HepG2 (cell line): ENCODE data around the gene TMEM129. TPM values are rescaled to one million over a fixed set of nuclear protein-coding genes. Genes with fewer than 3 reads are reported as not detected.
A peak's percentile ranks its signal among the peaks of the same experiment; 100 is the strongest.

Source experiments
- ATAC-seq: fragments of 200-7000 bp; cut with Tn5 transposase; 3 replicates; pipeline ENCODE4 v1.9.1; 2020; ENCODE audit warnings: mild to moderate bottlenecking, moderate library complexity
- BruUV-seq: library from RNA; stranded (reverse); fragments of 400-500 nt; replicated peaks from 2 replicates; lab custom pipeline; 2021; lab: Mats Ljungman, UMichigan
- CTCF ChIA-PET: fragments of 300-600 bp; formaldehyde crosslinking; extraction: SDS; loops from one replicate; lab custom pipeline; 2021; ENCODE audit warnings: low total read pairs, inconsistent platforms, low intra/inter-chr PET ratio; lab: Yijun Ruan, JAX
- POLR2A ChIA-PET: fragments of 350-600 bp; sonication (Branson Sonifier 250); formaldehyde crosslinking; loops from one replicate; lab custom pipeline; 2020; ENCODE audit warnings: antibody characterized with exemption, inconsistent platforms; lab: Yijun Ruan, JAX
- DNase-seq: peaks from one replicate; pipeline ENCODE4 v3.0.0-alpha.2; 2015; ENCODE audit warnings: low spot score
- FAIRE-seq: peaks from 3 replicates; lab custom pipeline; 2011; peaks lifted over from hg19 to GRCh38; lab: Jason Lieb, UNC
- H2AFZ ChIP-seq: one replicate; pipeline ENCODE4 v1.6.1; 2011; ENCODE audit warnings: low read length, inconsistent platforms
- H3K27ac ChIP-seq: fragments of 300-600 bp; 3 replicates; pipeline ENCODE4 v1.8.0; 2011; ENCODE audit warnings: mixed run types, mild to moderate bottlenecking, mixed read lengths, low read length, inconsistent platforms; ENCODE audit not compliant: insufficient read depth; ENCODE audit errors: extremely low read length
- H3K27me3 ChIP-seq, 2 experiments: fragments of 200-600 bp in 1 of 2; 2 replicates in 1 of 2; 3 replicates in 1 of 2; pipeline versions ENCODE4 v1.6.0 to v1.8.0; 2011; ENCODE audit warnings: low read length in 2 of 2, mild to moderate bottlenecking in 2 of 2, moderate library complexity in 2 of 2, inconsistent platforms in 1 of 2; ENCODE audit not compliant: insufficient read depth in 2 of 2, control insufficient read depth in 1 of 2
- H3K36me3 ChIP-seq, 2 experiments: fragments of 200-600 bp in 1 of 2; replicated peaks in 1 of 2; 2 replicates in 1 of 2; 3 replicates in 1 of 2; pipeline versions ENCODE4 v1.5.1 to v1.8.0; 2011; ENCODE audit warnings: low read length in 2 of 2, inconsistent platforms in 1 of 2; ENCODE audit not compliant: insufficient read depth in 2 of 2, control insufficient read depth in 1 of 2
- H3K4me1 ChIP-seq: 2 replicates; pipeline ENCODE4 v1.5.1; 2012; ENCODE audit warnings: low read length, inconsistent platforms; ENCODE audit not compliant: insufficient read depth
- H3K4me2 ChIP-seq: 2 replicates; pipeline ENCODE4 v1.6.0; 2011; ENCODE audit warnings: low read depth, low read length, inconsistent platforms
- H3K4me3 ChIP-seq, 3 experiments: fragments of 200-600 bp in 1 of 3; sonication (generic), shearing (Covaris generic) in 1 of 3; replicated peaks in 1 of 3; 2 replicates each; pipeline ENCODE4 v1.5.1; 2011 to 2016; ENCODE audit warnings: low read length in 3 of 3, inconsistent platforms in 2 of 3, low read depth in 2 of 3, mild to moderate bottlenecking in 2 of 3, control low read depth in 1 of 3, mixed read lengths in 1 of 3; ENCODE audit not compliant: insufficient read depth in 1 of 3
- H3K79me2 ChIP-seq: one replicate; pipeline ENCODE4 v1.6.1; 2011; ENCODE audit warnings: low read length, inconsistent platforms; ENCODE audit not compliant: insufficient read depth
- H3K9ac ChIP-seq: 2 replicates; pipeline ENCODE4 v1.6.0; 2011; ENCODE audit warnings: mild to moderate bottlenecking, low read depth, low read length, inconsistent platforms; ENCODE audit not compliant: insufficient read depth
- H3K9me3 ChIP-seq: 2 replicates; pipeline ENCODE4 v1.5.1; 2012; ENCODE audit warnings: mild to moderate bottlenecking, low read length
- H4K20me1 ChIP-seq: 2 replicates; pipeline ENCODE4 v1.6.0; 2011; ENCODE audit warnings: inconsistent platforms, mild to moderate bottlenecking, low read length, moderate library complexity; ENCODE audit not compliant: insufficient read depth
- AHDC1 ChIP-seq: sonication (generic); formaldehyde crosslinking; IDR thresholded peaks from 2 replicates; pipeline ENCODE4 v1.5.1; 2020; ENCODE audit warnings: mild to moderate bottlenecking, missing genetic modification reagents, borderline replicate concordance
- ELF3 ChIP-seq: IDR thresholded peaks from 2 replicates; pipeline ENCODE4 v1.6.1; 2016; ENCODE audit warnings: missing genetic modification reagents, missing compliant biosample characterization
- ETV5 ChIP-seq: IDR thresholded peaks from 2 replicates; pipeline ENCODE4 v1.6.1; 2018; ENCODE audit warnings: missing biosample characterization, missing genetic modification reagents, inconsistent platforms, borderline replicate concordance
- EZH2 ChIP-seq: conservative IDR thresholded peaks from 2 replicates; pipeline ENCODE4 v1.6.1; 2012; ENCODE audit warnings: mild to moderate bottlenecking, low read depth, low read length, moderate library complexity
- GATAD2A ChIP-seq: IDR thresholded peaks from 2 replicates; pipeline ENCODE4 v1.6.1; 2016
- PHB2 ChIP-seq: fragments of 450-650 bp; IDR thresholded peaks from 2 replicates; pipeline ENCODE4 v1.6.1; 2018; ENCODE audit not compliant: partially characterized antibody
- SALL2 ChIP-seq: sonication (generic); formaldehyde crosslinking; IDR thresholded peaks from 2 replicates; pipeline ENCODE4 v1.8.1; 2023; ENCODE audit warnings: mild to moderate bottlenecking, missing genetic modification reagents, inconsistent platforms
- SMYD3 ChIP-seq: sonication (generic); formaldehyde crosslinking; IDR thresholded peaks from 2 replicates; pipeline ENCODE4 v1.8.1; 2023; ENCODE audit warnings: mild to moderate bottlenecking, missing genetic modification reagents
- WIZ ChIP-seq: sonication (generic); formaldehyde crosslinking; IDR thresholded peaks from 2 replicates; pipeline ENCODE4 v1.5.1; 2020; ENCODE audit warnings: mild to moderate bottlenecking, missing genetic modification reagents
- ZNF225 ChIP-seq: sonication (generic); formaldehyde crosslinking; IDR thresholded peaks from 2 replicates; pipeline ENCODE4 v1.4.0; 2020; ENCODE audit warnings: mild to moderate bottlenecking, missing genetic modification reagents
- ZNF850 ChIP-seq: sonication (generic); formaldehyde crosslinking; conservative IDR thresholded peaks from 2 replicates; pipeline ENCODE4 v1.9.0; 2021; ENCODE audit warnings: mild to moderate bottlenecking, missing genetic modification reagents
- WGBS: methylation state at CpG from one replicate; pipeline ENCODE4 v1.1.6; 2017; ENCODE audit warnings: low lambda C conversion rate; 5-methylcytosine and 5-hydroxymethylcytosine counted together
- in situ Hi-C: cut with HindIII; loops from 2 replicates; pipeline ENCODE4 v1.10.0; 2017; ENCODE audit warnings: low pct_unique_long_range_greater_than_20kb; ENCODE audit not compliant: extremely low pct_ligation_motif_present
- intact Hi-C: fragments of 100-400 bp; cut with micrococcal nuclease; formaldehyde crosslinking; loops from one replicate; pipeline ENCODE4 v1.10.0; 2022; ENCODE audit not compliant: unreplicated experiment
- polyA plus RNA-seq, 8 experiments: library from polyadenylated mRNA; depleted of rRNA in 3 of 8; stranded (reverse) in 7 of 8; unstranded in 1 of 8; fragments of >200 nt; fragmentation: Illumina TruSeq in 4 of 8; extraction: Trizol in 4 of 8; gene quantifications; 2 replicates each; pipeline versions ENCODE4 v1.2.1 to v1.2.3, GENCODE V29; 2011 to 2016; ENCODE audit warnings: low read depth in 4 of 8, missing spikeins in 1 of 8, mixed read lengths in 1 of 8; ENCODE audit not compliant: insufficient read depth in 1 of 8
- total RNA-seq, 5 experiments: library from RNA; depleted of rRNA; stranded (reverse); fragments of >200 nt; fragmentation: Illumina TruSeq; extraction: Trizol; gene quantifications; 2 replicates each; pipeline ENCODE4 v1.2.3, GENCODE V29; 2016; ENCODE audit warnings: low read depth in 1 of 5
- TF ChIP-seq, protein P1 (sequence below): sonication (generic); formaldehyde crosslinking; IDR thresholded peaks from 2 replicates; pipeline ENCODE4 v1.4.0; 2020; ENCODE audit warnings: missing genetic modification reagents
- TF ChIP-seq, protein P2 (sequence below): sonication (generic); formaldehyde crosslinking; IDR thresholded peaks from 2 replicates; pipeline ENCODE4 v1.8.0; 2022; ENCODE audit warnings: mild to moderate bottlenecking, missing genetic modification reagents, moderate library complexity

The TMEM129 gene
- total and polyA plus RNA-seq, 2 of the 13 experiments (the other 11 are each of a cell fraction or from before 2014, with no cell fraction given), result 19.0 to 25.8 TPM

DNA sequence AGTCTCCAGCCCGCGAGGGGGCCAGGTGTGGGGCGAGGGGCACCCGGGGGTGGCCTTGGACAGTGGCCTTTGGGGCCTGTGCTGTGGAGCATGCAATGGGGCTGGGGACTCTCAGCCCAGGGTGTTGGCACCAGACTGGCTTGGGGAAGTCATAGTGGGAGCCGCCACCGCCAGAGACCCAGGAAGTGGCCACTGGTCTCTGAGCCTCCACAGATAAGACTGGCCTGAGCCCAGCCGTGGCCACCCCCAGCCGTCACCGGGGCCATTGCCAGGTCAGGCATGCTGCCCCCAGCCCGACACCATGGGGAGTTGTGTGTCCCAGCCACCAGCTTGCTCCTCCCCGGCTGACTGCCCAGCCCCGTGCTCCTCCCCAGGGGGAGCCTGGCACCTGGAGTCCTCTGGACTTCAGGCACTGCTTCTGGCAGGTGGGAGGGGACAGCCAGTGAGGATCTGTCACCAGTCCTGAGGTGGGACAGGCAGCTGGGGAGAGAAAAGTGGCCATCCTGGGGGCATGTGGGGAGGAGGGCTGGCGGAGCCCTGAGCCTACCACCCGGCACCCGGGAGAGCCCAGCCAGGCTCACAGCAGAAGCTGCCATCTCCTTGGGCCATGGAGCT lies 32.7 kb upstream of the TMEM129 start (continued):
- TF ChIP-seq ZNF225 (CRISPR knock-in tag), result no peak; the same call in 1 of the 2 replicates
- TF ChIP-seq, all 625 proteins: peak for 78

DNA sequence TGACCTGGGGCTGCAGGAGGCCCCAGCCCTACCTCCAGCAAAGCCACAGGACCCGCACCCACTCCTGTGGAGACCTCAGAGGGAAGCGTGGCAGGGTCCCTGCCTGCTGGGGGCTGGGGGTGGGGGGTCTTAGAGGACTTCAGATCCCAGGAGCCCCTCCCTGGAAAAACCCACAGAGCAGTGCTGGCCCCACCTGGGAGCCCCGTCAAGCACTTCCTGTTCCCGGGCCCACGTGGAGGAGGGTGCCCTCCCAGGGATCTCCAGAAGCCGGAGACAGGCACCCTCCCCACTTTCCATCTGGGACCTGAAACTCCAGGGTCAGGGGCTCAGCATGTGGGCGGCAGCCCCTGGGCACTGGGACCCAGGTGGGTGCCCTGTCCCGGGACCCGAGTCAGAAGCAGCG lies 32.2 kb upstream of the TMEM129 start:
- in situ Hi-C loops (loop anchor here (10.0 kb wide), 1 partner anchor 52 kb away; no protein-coding TSS in a partner anchor), intact Hi-C loops (loop anchor here (2.0 kb wide), 1 partner anchor 26 kb away; no protein-coding TSS in a partner anchor)
- FAIRE-seq (no peak), ATAC-seq (peak; percentile 5; the same call in 2 of the 3 replicates), DNase-seq (no peak)
- H3K4me2 ChIP-seq, result peak overlapping the region; percentile 82
- no peaks in the 10 kb centered on the region for H3K9me3 ChIP-seq
- ChIA-PET CTCF (interaction anchor here (2.9 kb wide), 1 partner anchor 57 kb away, joined by 22 read pairs; no protein-coding TSS in a partner anchor), POLR2A (interaction anchor here (1.4 to 34.3 kb wide), 8 partner anchors 10 to 43 kb away, joined by 4 to 1258 read pairs (median 14); partner anchors contain the start of gene FGFR3)
- peak overlapping the region; percentile 51; the same call in 1 of the 2 replicates for H3K9ac ChIP-seq
- H3K27ac ChIP-seq, result peak overlapping the region; percentile 12
- H3K79me2 ChIP-seq, result no peaks in the 10 kb centered on the region
- peak overlapping the region; percentile 45 to 73 (median 56); a peak in 5 of 6 replicates for H3K4me3 ChIP-seq
- 0% methylated on average over 1 of the region's 10 CpGs for WGBS
- H3K4me1 ChIP-seq, result peaks cover 88% of the 10 kb centered on the region
- H4K20me1 ChIP-seq, result no peaks in the 10 kb centered on the region
- no peaks in the 10 kb centered on the region; a peak in 1 of 5 replicates for H3K27me3 ChIP-seq
- H3K36me3 ChIP-seq, result no peaks in the 10 kb centered on the region
- BruUV-seq, result no TSS peak
- no peak overlapping the region for H2AFZ ChIP-seq
- no peak for TF ChIP-seq EZH2
- TF ChIP-seq ELF3 (CRISPR knock-in tag), result peak; percentile 23; the same call in 1 of the 2 replicates
- TF ChIP-seq GATAD2A (CRISPR knock-in tag), result no peak
- 0 out of 2 replicates have a peak, but pooled peaks have one; percentile 2 for TF ChIP-seq AHDC1 (CRISPR knock-in tag)
- TF ChIP-seq ETV5 (CRISPR knock-in tag), result peak; percentile 38; the same call in 1 of the 2 replicates
- TF ChIP-seq PHB2, result no peak
- 0 out of 2 replicates have a peak, but pooled peaks have one; percentile 58 for TF ChIP-seq ZNF850
- no peak for TF ChIP-seq SALL2 (CRISPR knock-in tag)
- TF ChIP-seq, protein P1, sequence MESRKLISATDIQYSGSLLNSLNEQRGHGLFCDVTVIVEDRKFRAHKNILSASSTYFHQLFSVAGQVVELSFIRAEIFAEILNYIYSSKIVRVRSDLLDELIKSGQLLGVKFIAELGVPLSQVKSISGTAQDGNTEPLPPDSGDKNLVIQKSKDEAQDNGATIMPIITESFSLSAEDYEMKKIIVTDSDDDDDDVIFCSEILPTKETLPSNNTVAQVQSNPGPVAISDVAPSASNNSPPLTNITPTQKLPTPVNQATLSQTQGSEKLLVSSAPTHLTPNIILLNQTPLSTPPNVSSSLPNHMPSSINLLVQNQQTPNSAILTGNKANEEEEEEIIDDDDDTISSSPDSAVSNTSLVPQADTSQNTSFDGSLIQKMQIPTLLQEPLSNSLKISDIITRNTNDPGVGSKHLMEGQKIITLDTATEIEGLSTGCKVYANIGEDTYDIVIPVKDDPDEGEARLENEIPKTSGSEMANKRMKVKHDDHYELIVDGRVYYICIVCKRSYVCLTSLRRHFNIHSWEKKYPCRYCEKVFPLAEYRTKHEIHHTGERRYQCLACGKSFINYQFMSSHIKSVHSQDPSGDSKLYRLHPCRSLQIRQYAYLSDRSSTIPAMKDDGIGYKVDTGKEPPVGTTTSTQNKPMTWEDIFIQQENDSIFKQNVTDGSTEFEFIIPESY, result peak; percentile 5; the same call in 1 of the 2 replicates
- TF ChIP-seq, protein P2, sequence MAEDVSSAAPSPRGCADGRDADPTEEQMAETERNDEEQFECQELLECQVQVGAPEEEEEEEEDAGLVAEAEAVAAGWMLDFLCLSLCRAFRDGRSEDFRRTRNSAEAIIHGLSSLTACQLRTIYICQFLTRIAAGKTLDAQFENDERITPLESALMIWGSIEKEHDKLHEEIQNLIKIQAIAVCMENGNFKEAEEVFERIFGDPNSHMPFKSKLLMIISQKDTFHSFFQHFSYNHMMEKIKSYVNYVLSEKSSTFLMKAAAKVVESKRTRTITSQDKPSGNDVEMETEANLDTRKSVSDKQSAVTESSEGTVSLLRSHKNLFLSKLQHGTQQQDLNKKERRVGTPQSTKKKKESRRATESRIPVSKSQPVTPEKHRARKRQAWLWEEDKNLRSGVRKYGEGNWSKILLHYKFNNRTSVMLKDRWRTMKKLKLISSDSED (CRISPR knock-in tag), result 0 out of 2 replicates have a peak, but pooled peaks have one; percentile 32
- TF ChIP-seq WIZ, result no peak
- TF ChIP-seq SMYD3, result no peak
